HepG2 (cell line): ENCODE measurements around the gene RTP4. TPM values are rescaled to one million over a fixed set of nuclear protein-coding genes. Genes with fewer than 3 reads are reported as not detected.

Source experiments
- polyA plus RNA-seq, 8 experiments: library from polyadenylated mRNA; depleted of rRNA in 3 of 8; stranded (reverse) in 7 of 8; unstranded in 1 of 8; fragments of >200 nt; fragmentation: Illumina TruSeq in 4 of 8; extraction: Trizol in 4 of 8; gene quantifications; 2 replicates each; pipeline versions ENCODE4 v1.2.1 to v1.2.3, GENCODE V29; 2011 to 2016; ENCODE audit warnings: low read depth in 4 of 8, missing spikeins in 1 of 8, mixed read lengths in 1 of 8; ENCODE audit not compliant: insufficient read depth in 1 of 8
- total RNA-seq, 5 experiments: library from RNA; depleted of rRNA; stranded (reverse); fragments of >200 nt; fragmentation: Illumina TruSeq; extraction: Trizol; gene quantifications; 2 replicates each; pipeline ENCODE4 v1.2.3, GENCODE V29; 2016; ENCODE audit warnings: low read depth in 1 of 5

RTP4 gene
- total and polyA plus RNA-seq, 2 of the 13 experiments (the other 11 are each of a cell fraction or from before 2014, with no cell fraction given), result 0.11 to 0.62 TPM

Other genes with a start within 250 kb of the RTP4 start
- not detected in 2 replicates for gene RPL39L, start 228.9 kb upstream of the RTP4 start, total RNA-seq (2016; rRNA removed; fragmentation: Illumina TruSeq; extraction: Trizol)
- not detected in 2 replicates for gene RPL39L, start 228.9 kb upstream of the RTP4 start, polyA plus RNA-seq (2011; rRNA removed)
- not detected in 2 replicates for gene RTP1, start 170.9 kb upstream of the RTP4 start, total RNA-seq (2016; rRNA removed; fragmentation: Illumina TruSeq; extraction: Trizol)
- not detected in 2 replicates for gene RTP1, start 170.9 kb upstream of the RTP4 start, polyA plus RNA-seq (2011; rRNA removed)
- 9.3 and 10.8 TPM in 2 replicates for gene MASP1, start 76.6 kb upstream of the RTP4 start, total RNA-seq (2016; rRNA removed; fragmentation: Illumina TruSeq; extraction: Trizol)
- gene MASP1, start 76.6 kb upstream of the RTP4 start, polyA plus RNA-seq (2011; rRNA removed), result 56.0 and 101 TPM in 2 replicates